MCF 10A (cell line): ENCODE measurements around the gene HS6ST3. TPM values are rescaled to one million over a fixed set of nuclear protein-coding genes. Genes with fewer than 3 reads are reported as not detected.
A peak's percentile ranks its signal among the peaks of the same experiment; 100 is the strongest.

Experiments
- BruUV-seq: library from RNA; stranded (reverse); fragments of 400-500 nt; replicated peaks from 2 replicates; lab custom pipeline; 2021; lab: Mats Ljungman, UMichigan
- CTCF ChIA-PET: fragments of 300-600 bp; sonication (Branson Sonifier 250); formaldehyde crosslinking; extraction: SDS; loops from one replicate; lab custom pipeline; 2021; ENCODE audit warnings: antibody characterized with exemption, inconsistent platforms; lab: Yijun Ruan, JAX
- POLR2A ChIA-PET: fragments of 300-600, 350-650 bp; sonication (Branson Sonifier 250); formaldehyde crosslinking; extraction: SDS; loops from one replicate; lab custom pipeline; 2020; ENCODE audit warnings: antibody characterized with exemption, inconsistent platforms; lab: Yijun Ruan, JAX
- DNase-seq: peaks from one replicate; pipeline ENCODE4 v3.0.0-alpha.2; 2018; ENCODE audit not compliant: unreplicated experiment
- H3K27ac Mint-ChIP-seq: one replicate; pipeline ENCODE4 v1.8.0; 2022; ENCODE audit warnings: mild to moderate bottlenecking, low read depth, mixed read lengths; ENCODE audit not compliant: unreplicated experiment
- H3K27me3 Mint-ChIP-seq: one replicate; pipeline ENCODE4 v1.8.0; 2022; ENCODE audit warnings: mixed read lengths; ENCODE audit not compliant: insufficient read depth, unreplicated experiment
- H3K36me3 Mint-ChIP-seq: one replicate; pipeline ENCODE4 v1.8.0; 2022; ENCODE audit warnings: mild to moderate bottlenecking, moderate library complexity, mixed read lengths; ENCODE audit not compliant: insufficient read depth, unreplicated experiment
- H3K4me1 Mint-ChIP-seq: one replicate; pipeline ENCODE4 v1.8.0; 2022; ENCODE audit warnings: mixed read lengths; ENCODE audit not compliant: insufficient read depth, unreplicated experiment
- H3K4me3 Mint-ChIP-seq: one replicate; pipeline ENCODE4 v1.8.0; 2022; ENCODE audit warnings: mild to moderate bottlenecking, moderate library complexity, mixed read lengths; ENCODE audit not compliant: unreplicated experiment
- H3K9me3 Mint-ChIP-seq: one replicate; pipeline ENCODE4 v1.8.0; 2022; ENCODE audit warnings: mixed read lengths; ENCODE audit not compliant: unreplicated experiment
- CTCF ChIP-seq: fragments of 200-600 bp; IDR thresholded peaks from one replicate; pipeline ENCODE4 v1.8.0; 2022; ENCODE audit warnings: antibody characterized with exemption, mild to moderate bottlenecking; ENCODE audit not compliant: unreplicated experiment
- intact Hi-C: fragments of 100-400 bp; cut with micrococcal nuclease; formaldehyde crosslinking; loops from 2 replicates; pipeline ENCODE4 v1.14.1; 2022
- total RNA-seq: library from RNA; stranded (reverse); gene quantifications from 2 replicates; pipeline ENCODE4 v1.2.3, GENCODE V29; 2022

HS6ST3 gene
- total RNA-seq, 1 experiment from 2014 or later: 0.09 TPM

- TF ChIP-seq CTCF: no peak
- CTCF ChIA-PET: interaction anchor here (0.9 to 1.9 kb wide), 4 partner anchors 130 to 691 kb away, joined by 3 to 6 read pairs (median 4); no protein-coding TSS in a partner anchor
- Mint-ChIP-seq H3K4me3 (no peak overlapping the region), H3K27me3 (no peaks in the 10 kb centered on the region), H3K36me3 (no peaks in the 10 kb centered on the region), H3K4me1 (peaks cover 6% of the 10 kb centered on the region), H3K9me3 (no peaks in the 10 kb centered on the region), H3K27ac (no peak overlapping the region)
- POLR2A ChIA-PET: interaction anchor here (0.5 kb wide), 1 partner anchor 681 kb away, joined by 4 read pairs; no protein-coding TSS in a partner anchor
- intact Hi-C loops: no loop called here
- DNase-seq: no peak
- no TSS peak for BruUV-seq
Measured at GRCh38 chr13:96821971-96822370, 732.1 kb downstream of the HS6ST3 start.

- peak; percentile 68 for DNase-seq
- Mint-ChIP-seq H3K27me3 (no peaks in the 10 kb centered on the region), H3K9me3 (no peaks in the 10 kb centered on the region), H3K27ac (no peak overlapping the region), H3K4me3 (no peak overlapping the region), H3K36me3 (no peaks in the 10 kb centered on the region), H3K4me1 (peaks cover 6% of the 10 kb centered on the region)
- CTCF ChIA-PET: interaction anchor here (0.7 to 1.1 kb wide), 5 partner anchors 11 to 923 kb away, joined by 3 to 4 read pairs (median 3); no protein-coding TSS in a partner anchor
- intact Hi-C loops: no loop called here
- peak; percentile 18 for TF ChIP-seq CTCF
- POLR2A ChIA-PET: no interaction called here
- BruUV-seq: no TSS peak
Measured at GRCh38 chr13:96822895-96823294, 733.0 kb downstream of the HS6ST3 start.

- Mint-ChIP-seq H3K9me3 (no peaks in the 10 kb centered on the region), H3K4me1 (peaks cover 6% of the 10 kb centered on the region), H3K27me3 (no peaks in the 10 kb centered on the region), H3K4me3 (no peak overlapping the region), H3K27ac (no peak overlapping the region), H3K36me3 (no peaks in the 10 kb centered on the region)
- ChIA-PET POLR2A (no interaction called here), CTCF (interaction anchor here (1.1 to 2.2 kb wide), 4 partner anchors 11 to 804 kb away, joined by 4 to 10 read pairs (median 5); no protein-coding TSS in a partner anchor)
- no TSS peak for BruUV-seq
- TF ChIP-seq CTCF: no peak
- intact Hi-C loops: no loop called here
- DNase-seq: no peak
Measured at GRCh38 chr13:96824140-96824539, 734.2 kb downstream of the HS6ST3 start.

GRCh38 chr13:96825653-96826052 lies 735.7 kb downstream of the HS6ST3 start:
- ChIA-PET POLR2A (no interaction called here), CTCF (interaction anchor here (0.5 to 4.1 kb wide), 4 partner anchors 8 to 806 kb away, joined by 3 to 28 read pairs (median 8); no protein-coding TSS in a partner anchor)
- no peaks in the 10 kb centered on the region for H3K9me3 Mint-ChIP-seq
- BruUV-seq: no TSS peak
- no peaks in the 10 kb centered on the region for H3K27me3 Mint-ChIP-seq
- no peak overlapping the region for H3K27ac Mint-ChIP-seq
- H3K36me3 Mint-ChIP-seq: no peaks in the 10 kb centered on the region
- intact Hi-C loops: no loop called here
- peaks cover 6% of the 10 kb centered on the region for H3K4me1 Mint-ChIP-seq
- no peak for DNase-seq
- H3K4me3 Mint-ChIP-seq: no peak overlapping the region
- TF ChIP-seq CTCF: no peak
